IMR-90 (cell line): ENCODE data around the gene POMT1. TPM values are rescaled to one million over a fixed set of nuclear protein-coding genes. Genes with fewer than 3 reads are reported as not detected.
A peak's percentile ranks its signal among the peaks of the same experiment; 100 is the strongest.

Experiments used
- ATAC-seq: fragments of 200-7000 bp; cut with Tn5 transposase; 2 replicates; pipeline ENCODE4 v1.9.1; 2020; ENCODE audit warnings: low read depth, mild to moderate bottlenecking, moderate library complexity
- BruUV-seq: library from RNA; stranded (reverse); fragments of 400-500 nt; replicated peaks from 2 replicates; lab custom pipeline; 2021; lab: Mats Ljungman, UMichigan
- CTCF ChIA-PET: fragments of 300-600 bp; formaldehyde crosslinking; extraction: SDS; loops from one replicate; lab custom pipeline; 2021; ENCODE audit warnings: antibody characterized with exemption; lab: Yijun Ruan, JAX
- POLR2A ChIA-PET: fragments of 300-600 bp; sonication (Branson Sonifier 250); formaldehyde crosslinking; loops from one replicate; lab custom pipeline; 2022; ENCODE audit warnings: antibody characterized with exemption; ENCODE audit not compliant: unreplicated experiment; lab: Charles Lee
- DNase-seq: peaks from one replicate; pipeline ENCODE4 v3.0.0; 2013
- H2AFZ ChIP-seq: replicated peaks from 2 replicates; pipeline ENCODE3; 2013; ENCODE audit warnings: low read length, mild to moderate bottlenecking; ENCODE audit not compliant: poor library complexity
- H2AK5ac ChIP-seq: 2 replicates; pipeline ENCODE4 v1.6.1; 2013; ENCODE audit warnings: low read depth, low read length, inconsistent platforms
- H2AK9ac ChIP-seq: replicated peaks from 2 replicates; pipeline ENCODE3; 2013; ENCODE audit warnings: mild to moderate bottlenecking, low read depth, low read length, moderate library complexity; ENCODE audit not compliant: poor library complexity
- H2BK120ac ChIP-seq: 2 replicates; pipeline ENCODE4 v1.6.1; 2013; ENCODE audit warnings: low read depth, low read length, inconsistent platforms
- H2BK15ac ChIP-seq: 3 replicates; pipeline ENCODE4 v1.6.1; 2013; ENCODE audit warnings: low read depth, low read length, inconsistent platforms
- H2BK20ac ChIP-seq: 2 replicates; pipeline ENCODE4 v1.6.1; 2013; ENCODE audit warnings: low read depth, mild to moderate bottlenecking, inconsistent platforms, low read length, moderate library complexity
- H2BK5ac ChIP-seq: 2 replicates; pipeline ENCODE4 v1.6.1; 2013; ENCODE audit warnings: mild to moderate bottlenecking, low read depth, low read length, inconsistent platforms; ENCODE audit not compliant: poor library complexity, severe bottlenecking
- H3K14ac ChIP-seq: replicated peaks from 2 replicates; pipeline ENCODE4 v1.6.1; 2013; ENCODE audit warnings: low read depth, low read length, inconsistent platforms
- H3K18ac ChIP-seq: 2 replicates; pipeline ENCODE4 v1.6.1; 2013; ENCODE audit warnings: low read depth, low read length, control low read depth
- H3K23ac ChIP-seq: 2 replicates; pipeline ENCODE4 v1.6.1; 2013; ENCODE audit warnings: low read depth, low read length, inconsistent platforms
- H3K27ac ChIP-seq: 2 replicates; pipeline ENCODE4 v1.5.1; 2013; ENCODE audit warnings: mild to moderate bottlenecking, control low read depth, low read length; ENCODE audit not compliant: insufficient read depth
- H3K27me3 ChIP-seq: 2 replicates; pipeline ENCODE4 v1.6.1; 2013; ENCODE audit warnings: low read length; ENCODE audit not compliant: control insufficient read depth, insufficient read depth
- H3K36me3 ChIP-seq: 2 replicates; pipeline ENCODE4 v1.6.1; 2013; ENCODE audit warnings: low read length, mixed read lengths; ENCODE audit not compliant: control insufficient read depth, insufficient read depth
- H3K4ac ChIP-seq: 2 replicates; pipeline ENCODE4 v1.6.1; 2013; ENCODE audit warnings: low read depth, low read length, inconsistent platforms
- H3K4me1 ChIP-seq: 2 replicates; pipeline ENCODE4 v1.6.1; 2013; ENCODE audit warnings: low read length, mixed read lengths; ENCODE audit not compliant: control insufficient read depth, insufficient read depth
- H3K4me2 ChIP-seq: 2 replicates; pipeline ENCODE4 v1.6.1; 2013; ENCODE audit warnings: low read depth, mild to moderate bottlenecking, control low read depth, low read length, moderate library complexity
- H3K4me3 ChIP-seq: 2 replicates; pipeline ENCODE4 v1.5.1; 2013; ENCODE audit warnings: low read depth, mild to moderate bottlenecking, control low read depth, low read length, moderate library complexity; ENCODE audit not compliant: insufficient read depth
- H3K56ac ChIP-seq: 2 replicates; pipeline ENCODE4 v1.6.1; 2013; ENCODE audit warnings: low read length, inconsistent platforms; ENCODE audit not compliant: insufficient read depth; ENCODE audit errors: extremely low read depth
- H3K79me1 ChIP-seq, 2 experiments: 2 replicates each; pipeline ENCODE4 v1.6.1; 2013; ENCODE audit warnings: low read length in 2 of 2, inconsistent platforms in 1 of 2, low read depth in 1 of 2
- H3K9ac ChIP-seq: 2 replicates; pipeline ENCODE4 v1.6.1; 2013; ENCODE audit warnings: low read depth, low read length, control low read depth
- H3K9me1 ChIP-seq: 2 replicates; pipeline ENCODE4 v1.6.1; 2013; ENCODE audit warnings: low read length, inconsistent platforms; ENCODE audit not compliant: insufficient read depth
- H3K9me3 ChIP-seq: 2 replicates; pipeline ENCODE4 v1.6.1; 2013; ENCODE audit warnings: low read length; ENCODE audit not compliant: control insufficient read depth, insufficient read depth
- H4K20me1 ChIP-seq: 2 replicates; pipeline ENCODE4 v1.6.1; 2013; ENCODE audit warnings: low read length, inconsistent platforms; ENCODE audit not compliant: insufficient read depth
- H4K5ac ChIP-seq: 2 replicates; pipeline ENCODE4 v1.6.1; 2013; ENCODE audit warnings: mild to moderate bottlenecking, low read depth, low read length, control low read depth
- H4K8ac ChIP-seq, 2 experiments: 2 replicates each; pipeline ENCODE4 v1.6.1; 2013; ENCODE audit warnings: low read depth in 2 of 2, low read length in 2 of 2, control low read depth in 1 of 2, inconsistent platforms in 1 of 2
- H4K91ac ChIP-seq: 2 replicates; pipeline ENCODE4 v1.6.1; 2013; ENCODE audit warnings: low read depth, low read length, inconsistent platforms; ENCODE audit not compliant: insufficient read depth
- CHD1 ChIP-seq: IDR thresholded peaks from 2 replicates; pipeline ENCODE4 v1.6.1; 2012; ENCODE audit warnings: low read depth, low read length, improper control_type of control experiment
- FOS ChIP-seq: fragments of 150-350 bp; IDR thresholded peaks from 2 replicates; pipeline ENCODE4 v1.6.1; 2016; ENCODE audit warnings: low read depth, low read length
- POLR2A ChIP-seq: IDR thresholded peaks from 2 replicates; pipeline ENCODE4 v1.6.1; 2012; ENCODE audit warnings: mild to moderate bottlenecking, low read depth, low read length
- RAD21 ChIP-seq: IDR thresholded peaks from 2 replicates; pipeline ENCODE4 v1.6.1; 2012; ENCODE audit warnings: low read length, improper control_type of control experiment
- USF2 ChIP-seq: fragments of 150-350 bp; IDR thresholded peaks from 2 replicates; pipeline ENCODE4 v1.6.1; 2017; ENCODE audit warnings: mild to moderate bottlenecking, antibody characterized with exemption, low read length, low read depth
- WGBS, 2 experiments: methylation state at CpG; one replicate each; pipeline versions ENCODE4 v1.1.5 to v1.1.7; 2013; ENCODE audit warnings: missing lambda C conversion rate in 2 of 2; ENCODE audit not compliant: insufficient read length in 1 of 2; ENCODE audit errors: extremely low coverage in 2 of 2; 5-methylcytosine and 5-hydroxymethylcytosine counted together
- dilution Hi-C: fragments of 300-500 bp; cut with HindIII; formaldehyde crosslinking; loops from one replicate; pipeline ENCODE4 v1.14.3; 2018; ENCODE audit warnings: low sequenced_read_pairs; ENCODE audit not compliant: unreplicated experiment
- in situ Hi-C: fragments of 300-500 bp; cut with MboI; formaldehyde crosslinking; loops from 3 replicates; pipeline ENCODE4 v1.14.3; 2019; ENCODE audit warnings: low sequenced_read_pairs, inconsistent platforms, mixed read lengths
- intact Hi-C: fragments of 100-400 bp; cut with micrococcal nuclease; formaldehyde crosslinking; loops from 2 replicates; pipeline ENCODE4 v1.10.0; 2022
- polyA plus RNA-seq, 3 experiments: library from polyadenylated mRNA; depleted of rRNA; stranded (reverse); fragments of >200 nt; gene quantifications; 2 replicates each; pipeline ENCODE4 v1.2.3, GENCODE V29; 2012; ENCODE audit warnings: low replicate concordance in 1 of 3
- total RNA-seq: library from RNA; depleted of rRNA; stranded (reverse); fragments of >200 nt; gene quantifications from 2 replicates; pipeline ENCODE4 v1.2.3, GENCODE V29; 2012

POMT1 gene
- total and polyA plus RNA-seq, 2 of the 4 experiments (the other 2 are of a cell fraction) = 24.2 to 36.5 TPM

GRCh38 chr9:131477816-131478419 lies 24.8 kb upstream of the POMT1 start:
- Histone ChIP-seq H3K9ac (no peak overlapping the region), H3K4me1 (no peaks in the 10 kb centered on the region), H2BK5ac (no peak overlapping the region), H3K18ac (no peak overlapping the region), H2AK9ac (peak overlapping the region; percentile 35), H3K79me1 (peaks cover 38 to 50% of the 10 kb centered on the region in 2 experiments), H2AFZ (no peak overlapping the region), H2BK120ac (no peak overlapping the region), H4K20me1 (peaks cover 58% of the 10 kb centered on the region), H3K9me1 (no peaks in the 10 kb centered on the region), H3K23ac (no peak overlapping the region), H2AK5ac (no peak overlapping the region), H3K27me3 (no peaks in the 10 kb centered on the region), H3K4me2 (no peak overlapping the region), H3K36me3 (peaks cover 90% of the 10 kb centered on the region), H4K5ac (no peak overlapping the region), H2BK20ac (no peak overlapping the region), H2BK15ac (no peak overlapping the region), H3K4ac (no peak overlapping the region), H4K91ac (no peak overlapping the region), H3K27ac (no peak overlapping the region), H4K8ac (no peak overlapping the region), H3K9me3 (no peaks in the 10 kb centered on the region), H3K14ac (no peak overlapping the region), H3K56ac (no peak overlapping the region), H3K4me3 (no peak overlapping the region)
- POLR2A ChIA-PET = no interaction called here
- DNase-seq = no peak
- no peak for ATAC-seq
- CTCF ChIA-PET = no interaction called here
- TF ChIP-seq POLR2A (no peak), RAD21 (no peak), CHD1 (no peak), USF2 (no peak), FOS (no peak)
- intact Hi-C loops = loop anchor here (1.0 to 10.0 kb wide), 3 partner anchors 81 to 333 kb away; no protein-coding TSS in a partner anchor
- dilution Hi-C loops = no loop called here
- WGBS, 2 experiments = 95% methylated on average over 14 of the region's 19 CpGs; no CpG with 5 or more reads in 1 of the 2 experiments
- in situ Hi-C loops = no loop called here
- no TSS peak for BruUV-seq
